ENCODE data around the gene CDK15.
"Not testable (repeated sequence)": the region's sequence is repeated elsewhere in the genome, so short reads cannot be mapped to it uniquely, and the experiment has no call there.

Gene CDK15

DNA sequence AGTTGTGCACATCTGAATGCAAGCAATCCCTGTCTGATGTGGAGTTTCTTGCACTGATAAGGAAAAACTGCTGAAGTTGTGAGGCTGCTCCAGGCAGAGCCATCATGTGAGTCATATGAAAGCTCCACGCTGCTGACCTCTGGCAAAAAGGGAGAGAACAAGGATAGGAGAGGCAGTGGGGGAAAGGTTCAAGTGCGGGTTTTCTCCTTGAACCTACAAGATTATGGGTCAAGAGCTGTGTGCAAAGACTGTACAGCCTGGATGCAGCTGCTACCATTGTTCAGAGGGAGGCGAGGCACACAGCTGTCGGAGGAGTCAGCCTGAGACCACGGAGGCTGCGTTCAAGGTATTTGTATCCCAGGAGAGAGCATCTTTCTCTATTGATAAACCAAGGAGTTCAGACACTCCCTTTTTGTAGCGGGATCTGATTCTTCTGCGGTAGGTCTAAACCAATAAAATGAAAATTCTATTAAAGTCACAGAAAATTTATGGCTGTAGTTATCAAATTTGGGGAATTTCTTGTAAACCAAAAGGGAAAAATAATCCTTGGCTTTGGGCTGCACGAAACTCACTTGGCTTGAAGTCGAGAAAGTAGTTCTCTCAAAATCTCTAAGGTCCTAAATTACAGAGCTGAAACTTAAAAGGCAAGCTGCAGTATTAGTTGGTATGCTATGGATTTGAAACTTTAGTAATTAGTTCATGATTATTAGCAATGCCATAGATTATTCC, at the start of gene CDK15:
CDK15 (plus strand) TSS at position 96 of the 729 bp plus-strand sequence; CDS start at position 224, 128 bp downstream.
- peaks cover 37% of the 10 kb centered on the region for H3K27me3 Mint-ChIP-seq (ENCODE audit: low read depth)

DNA sequence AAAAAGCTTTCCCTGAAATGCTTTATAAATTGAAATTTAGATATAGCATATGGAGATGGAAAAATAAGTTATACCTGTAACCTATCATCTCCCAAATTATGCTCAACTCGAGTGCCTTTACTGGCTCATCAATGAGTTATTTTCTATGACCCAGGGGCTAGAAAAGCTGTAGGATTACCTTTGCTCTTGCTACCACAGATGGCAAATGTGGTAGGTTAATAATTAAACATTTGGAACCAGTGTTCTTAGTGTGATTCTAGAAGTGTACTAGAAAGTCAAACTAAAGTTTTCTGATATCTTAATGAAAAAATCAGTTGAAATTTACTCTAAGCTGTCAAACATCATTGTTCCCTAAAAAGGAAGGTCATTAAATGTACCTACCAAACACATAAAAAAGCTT, 48.1 kb upstream of the CDK15 start:
- H3K4me3 Mint-ChIP-seq, result no peak overlapping the region
- H3K36me3 Mint-ChIP-seq (ENCODE audit: low read depth), result peaks cover 8% of the 10 kb centered on the region
- no peaks in the 10 kb centered on the region for H3K4me1 Mint-ChIP-seq (ENCODE audit: low read depth)
- no peaks in the 10 kb centered on the region for H3K27me3 Mint-ChIP-seq (ENCODE audit: low read depth)
- H3K9me3 Mint-ChIP-seq, result no peaks in the 10 kb centered on the region
- no peak overlapping the region for H3K27ac Mint-ChIP-seq

More for the DNA sequence above, at the start of gene CDK15:
- Mint-ChIP-seq H3K36me3 (ENCODE audit: low read depth) (no peaks in the 10 kb centered on the region), H3K9me3 (no peaks in the 10 kb centered on the region), H3K4me3 (no peak within 1 kb of the TSS), H3K4me1 (ENCODE audit: low read depth) (no peaks in the 10 kb centered on the region), H3K27ac (no peak within 1 kb of the TSS)

DNA sequence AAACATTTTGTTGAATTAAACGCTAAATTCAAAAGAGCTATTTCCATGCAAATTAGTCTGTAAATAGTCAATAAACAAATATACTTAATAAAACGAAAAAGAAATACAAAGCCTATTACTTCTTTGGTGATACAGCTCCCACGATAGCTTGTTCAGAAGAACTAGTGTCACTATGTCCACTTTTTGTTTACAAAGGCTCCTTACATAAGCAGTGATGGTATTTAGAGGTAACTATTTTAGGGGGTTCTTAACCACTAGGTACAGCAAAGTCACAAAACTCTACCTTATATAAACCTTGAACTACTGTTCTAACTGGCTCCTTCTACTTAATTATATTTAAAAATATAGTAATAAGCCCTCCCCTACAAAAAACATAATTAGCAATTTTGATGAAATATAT, 47.5 kb upstream of the CDK15 start:
- Mint-ChIP-seq H3K9me3 (no peaks in the 10 kb centered on the region), H3K36me3 (ENCODE audit: low read depth) (peaks cover 8% of the 10 kb centered on the region), H3K27me3 (ENCODE audit: low read depth) (no peaks in the 10 kb centered on the region), H3K4me1 (ENCODE audit: low read depth) (no peaks in the 10 kb centered on the region), H3K27ac (no peak overlapping the region), H3K4me3 (no peak overlapping the region)

DNA sequence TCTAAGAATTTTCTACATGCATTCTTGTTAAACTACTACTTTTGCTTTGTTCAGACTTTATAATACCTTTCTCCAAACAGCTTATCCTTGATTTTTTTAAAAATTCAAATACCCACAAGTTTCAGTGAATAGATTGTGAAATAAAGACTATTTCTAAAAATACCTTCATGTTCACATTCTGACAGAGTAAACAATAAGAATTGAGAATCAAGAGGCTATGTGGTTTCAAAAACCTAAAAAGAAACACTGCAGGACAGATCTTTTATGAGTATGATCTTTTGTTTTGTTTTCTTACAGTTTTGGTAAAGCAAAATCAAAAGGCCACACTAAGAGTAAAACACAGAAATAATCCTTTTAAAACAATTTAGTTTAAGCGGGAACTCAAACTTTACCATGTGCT, 46.8 kb upstream of the CDK15 start:
- H3K27ac Mint-ChIP-seq, result no peak overlapping the region
- peaks cover 8% of the 10 kb centered on the region for H3K36me3 Mint-ChIP-seq (ENCODE audit: low read depth)
- H3K9me3 Mint-ChIP-seq, result no peaks in the 10 kb centered on the region
- no peaks in the 10 kb centered on the region for H3K4me1 Mint-ChIP-seq (ENCODE audit: low read depth)
- no peak overlapping the region for H3K4me3 Mint-ChIP-seq
- H3K27me3 Mint-ChIP-seq (ENCODE audit: low read depth), result no peaks in the 10 kb centered on the region

DNA sequence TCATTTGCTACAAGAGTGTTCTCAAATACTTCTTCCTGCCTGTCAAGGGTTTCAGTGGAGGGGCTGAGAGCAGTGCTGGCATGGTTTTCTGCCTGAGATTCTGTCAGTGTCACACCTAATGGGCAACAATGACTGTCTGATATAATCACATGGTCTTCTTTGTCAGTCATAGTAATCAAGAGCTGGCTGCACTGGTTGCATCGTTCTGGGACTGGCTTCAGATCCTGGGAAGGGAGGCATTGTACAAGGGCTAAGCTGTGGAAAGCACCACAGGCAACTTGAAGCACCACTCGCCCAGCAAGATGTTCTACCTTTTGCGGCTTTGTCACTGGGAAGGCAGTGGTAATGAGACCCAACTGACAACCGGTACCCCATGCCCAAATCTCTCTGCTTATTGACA, 45.2 kb upstream of the CDK15 start:
- Mint-ChIP-seq H3K4me1 (ENCODE audit: low read depth) (no peaks in the 10 kb centered on the region), H3K27ac (no peak overlapping the region), H3K9me3 (no peaks in the 10 kb centered on the region), H3K27me3 (ENCODE audit: low read depth) (no peaks in the 10 kb centered on the region), H3K4me3 (no peak overlapping the region), H3K36me3 (ENCODE audit: low read depth) (peaks cover 8% of the 10 kb centered on the region)

DNA sequence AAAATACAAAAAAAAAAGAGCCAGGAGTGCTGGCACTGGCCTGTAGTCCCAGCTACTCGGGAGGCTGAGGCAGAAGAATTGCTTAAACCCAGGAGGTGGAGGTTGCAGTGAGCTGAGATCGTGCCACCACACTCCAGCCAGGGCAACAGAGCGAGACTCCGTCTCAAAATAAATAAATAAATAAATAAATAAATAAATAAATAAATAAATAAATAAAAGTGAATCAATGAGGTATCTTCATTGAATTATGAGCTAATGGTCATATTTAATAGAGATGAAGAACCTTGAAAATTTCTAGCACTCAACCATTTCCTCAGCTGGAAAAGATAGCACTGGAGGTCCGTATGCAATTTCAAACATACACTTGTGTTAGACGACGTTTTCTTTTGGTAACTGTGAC, 41.9 kb upstream of the CDK15 start:
- not testable (repeated sequence) for H3K27me3 Mint-ChIP-seq (ENCODE audit: low read depth); H3K4me1 Mint-ChIP-seq (ENCODE audit: low read depth); H3K9me3 Mint-ChIP-seq; H3K27ac Mint-ChIP-seq; H3K4me3 Mint-ChIP-seq
- H3K36me3 Mint-ChIP-seq (ENCODE audit: low read depth), result peaks cover 10% of the 10 kb centered on the region

DNA sequence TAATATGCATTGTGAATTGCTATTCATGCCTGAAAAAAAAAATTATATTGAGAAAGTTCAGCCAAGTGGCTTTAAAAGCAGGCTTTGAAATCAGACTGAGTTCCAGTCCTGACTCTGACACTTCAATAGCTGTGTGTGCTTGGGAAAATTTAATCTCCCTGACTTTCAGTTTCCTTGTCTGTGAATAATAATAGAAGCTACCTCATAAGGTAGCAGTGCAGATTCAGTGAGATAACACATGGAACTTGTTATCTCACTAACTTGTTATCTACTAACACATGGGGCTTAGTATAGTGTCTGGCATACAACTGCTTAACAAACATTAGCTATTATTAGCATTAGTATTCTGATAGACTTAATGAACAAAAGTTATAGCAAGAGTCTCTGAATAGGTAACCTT, 40.5 kb upstream of the CDK15 start:
- Mint-ChIP-seq H3K4me3 (no peak overlapping the region), H3K36me3 (ENCODE audit: low read depth) (peaks cover 6% of the 10 kb centered on the region), H3K4me1 (ENCODE audit: low read depth) (peaks cover 2% of the 10 kb centered on the region), H3K27ac (no peak overlapping the region), H3K27me3 (ENCODE audit: low read depth) (no peaks in the 10 kb centered on the region), H3K9me3 (no peaks in the 10 kb centered on the region)

DNA sequence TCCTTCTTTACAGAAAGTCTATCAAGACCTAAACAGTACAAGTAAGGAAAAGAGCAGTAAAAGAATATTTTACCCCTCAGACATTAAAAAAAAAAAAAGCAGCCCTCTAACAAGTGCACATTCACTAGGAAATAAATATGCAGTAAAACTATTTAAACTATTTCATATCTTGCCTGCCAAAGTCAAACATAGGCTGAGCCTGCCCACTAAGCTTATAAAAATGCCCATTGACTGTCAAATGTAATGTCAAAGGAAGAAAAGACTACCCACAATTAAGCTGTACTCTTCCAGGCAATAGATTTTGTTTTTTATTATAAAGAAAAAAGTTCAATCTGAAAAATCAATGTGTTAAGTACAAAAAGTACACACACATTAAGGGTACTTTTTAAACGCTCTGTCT, 37.4 kb upstream of the CDK15 start:
- Mint-ChIP-seq H3K4me3 (no peak overlapping the region), H3K36me3 (ENCODE audit: low read depth) (peaks cover 3% of the 10 kb centered on the region), H3K9me3 (no peaks in the 10 kb centered on the region), H3K27me3 (ENCODE audit: low read depth) (no peaks in the 10 kb centered on the region), H3K4me1 (ENCODE audit: low read depth) (peaks cover 2% of the 10 kb centered on the region), H3K27ac (no peak overlapping the region)

DNA sequence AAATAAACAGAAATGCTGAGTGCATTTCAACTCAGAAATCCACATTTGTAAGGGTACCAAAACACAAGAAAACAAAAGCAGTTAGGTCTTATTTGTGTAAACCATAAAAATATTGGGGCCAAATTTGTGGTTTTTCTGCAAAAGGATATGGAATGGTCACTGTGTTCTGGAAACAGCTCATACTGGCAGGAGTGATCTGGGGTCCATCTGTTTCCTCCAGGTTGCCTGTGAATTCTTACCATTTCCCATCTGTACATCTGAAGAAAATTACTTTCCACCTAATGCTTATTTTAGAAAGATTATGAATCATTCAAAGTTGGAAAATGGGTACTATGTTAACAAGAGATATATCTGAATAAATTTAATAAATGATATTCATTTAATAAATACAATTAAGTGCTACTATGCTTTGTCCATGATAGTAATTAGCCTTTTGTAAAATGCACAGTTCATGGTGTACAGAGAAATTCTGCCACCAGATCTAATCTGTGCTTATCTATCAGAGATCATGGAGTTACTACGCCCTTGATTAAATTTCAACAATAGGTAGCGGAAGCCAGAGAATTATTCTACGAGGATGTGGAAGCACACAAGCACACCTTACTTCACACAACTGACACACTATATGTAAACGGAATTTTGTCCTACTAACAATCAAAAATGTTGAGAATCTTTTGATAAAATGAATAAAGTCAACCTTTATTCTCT, 36.5 kb upstream of the CDK15 start:
- H3K27me3 Mint-ChIP-seq (ENCODE audit: low read depth), result no peaks in the 10 kb centered on the region
- H3K4me1 Mint-ChIP-seq (ENCODE audit: low read depth), result peaks cover 2% of the 10 kb centered on the region
- no peaks in the 10 kb centered on the region for H3K9me3 Mint-ChIP-seq
- H3K27ac Mint-ChIP-seq, result no peak overlapping the region
- H3K36me3 Mint-ChIP-seq (ENCODE audit: low read depth), result peaks cover 3% of the 10 kb centered on the region
- no peak overlapping the region for H3K4me3 Mint-ChIP-seq

DNA sequence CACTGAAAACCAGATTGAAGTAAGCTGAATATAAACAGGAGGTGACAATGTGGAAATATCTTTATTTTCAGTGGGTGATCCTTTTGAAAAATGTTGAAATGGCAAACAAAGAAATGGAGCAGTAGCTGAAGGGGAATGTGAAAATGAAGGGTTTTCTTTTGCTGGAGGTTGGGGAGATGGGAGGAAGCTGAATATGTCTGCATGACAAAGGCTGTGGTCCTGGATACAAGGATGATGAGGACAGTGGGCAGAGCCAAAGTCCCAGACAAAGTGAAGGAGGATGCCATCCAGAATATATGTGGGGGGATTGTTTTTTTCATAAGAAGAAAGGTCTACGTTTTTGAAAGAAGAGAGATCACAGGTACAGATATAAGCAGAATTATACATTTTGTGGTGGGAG, 32.3 kb upstream of the CDK15 start:
- Mint-ChIP-seq H3K4me3 (no peak overlapping the region), H3K9me3 (no peaks in the 10 kb centered on the region), H3K27ac (no peak overlapping the region), H3K27me3 (ENCODE audit: low read depth) (no peaks in the 10 kb centered on the region), H3K4me1 (ENCODE audit: low read depth) (peaks cover 7% of the 10 kb centered on the region), H3K36me3 (ENCODE audit: low read depth) (no peaks in the 10 kb centered on the region)

DNA sequence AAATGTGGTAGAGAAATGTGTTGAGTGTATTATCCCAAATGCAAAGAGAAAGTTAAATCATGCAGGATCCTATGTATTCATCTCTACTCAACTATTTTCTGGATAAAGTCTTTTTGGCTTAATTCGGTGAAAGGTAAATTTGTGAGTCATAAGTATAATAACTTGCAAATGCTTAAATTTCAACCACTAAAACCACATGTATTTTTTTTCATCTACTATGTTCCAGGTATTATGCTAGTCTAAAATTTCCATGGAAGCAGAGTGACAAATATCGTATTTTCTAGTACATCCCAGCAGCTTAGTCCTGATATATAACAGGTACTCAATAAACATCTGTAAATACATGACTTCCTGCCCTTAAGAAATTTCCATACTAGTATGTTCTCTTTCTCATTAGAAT, 31.8 kb upstream of the CDK15 start:
- H3K27ac Mint-ChIP-seq, result no peak overlapping the region
- peaks cover 10% of the 10 kb centered on the region for H3K4me1 Mint-ChIP-seq (ENCODE audit: low read depth)
- no peaks in the 10 kb centered on the region for H3K27me3 Mint-ChIP-seq (ENCODE audit: low read depth)
- no peaks in the 10 kb centered on the region for H3K9me3 Mint-ChIP-seq
- no peak overlapping the region for H3K4me3 Mint-ChIP-seq
- H3K36me3 Mint-ChIP-seq (ENCODE audit: low read depth), result no peaks in the 10 kb centered on the region

DNA sequence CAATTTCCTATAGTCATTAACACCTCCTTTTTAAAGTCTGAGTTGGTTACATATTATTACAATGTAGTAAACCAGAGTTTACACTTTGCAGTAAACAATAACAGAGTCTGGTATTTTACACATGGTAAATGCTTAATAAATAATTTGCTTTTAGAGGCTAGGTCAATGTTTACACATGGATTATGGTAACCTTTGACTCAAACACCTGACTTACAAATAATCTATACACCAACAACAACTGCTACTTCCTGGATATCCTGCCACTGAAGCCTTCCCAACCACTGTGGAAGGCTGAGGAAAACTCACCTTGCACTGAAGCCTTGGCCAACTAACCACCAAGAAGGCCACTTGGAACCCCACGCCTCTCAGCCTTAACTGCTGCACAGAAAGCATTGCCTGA, 31.0 kb upstream of the CDK15 start:
- peaks cover 16% of the 10 kb centered on the region for H3K4me1 Mint-ChIP-seq (ENCODE audit: low read depth)
- no peak overlapping the region for H3K27ac Mint-ChIP-seq
- H3K9me3 Mint-ChIP-seq, result no peaks in the 10 kb centered on the region
- no peaks in the 10 kb centered on the region for H3K27me3 Mint-ChIP-seq (ENCODE audit: low read depth)
- no peak overlapping the region for H3K4me3 Mint-ChIP-seq
- no peaks in the 10 kb centered on the region for H3K36me3 Mint-ChIP-seq (ENCODE audit: low read depth)

DNA sequence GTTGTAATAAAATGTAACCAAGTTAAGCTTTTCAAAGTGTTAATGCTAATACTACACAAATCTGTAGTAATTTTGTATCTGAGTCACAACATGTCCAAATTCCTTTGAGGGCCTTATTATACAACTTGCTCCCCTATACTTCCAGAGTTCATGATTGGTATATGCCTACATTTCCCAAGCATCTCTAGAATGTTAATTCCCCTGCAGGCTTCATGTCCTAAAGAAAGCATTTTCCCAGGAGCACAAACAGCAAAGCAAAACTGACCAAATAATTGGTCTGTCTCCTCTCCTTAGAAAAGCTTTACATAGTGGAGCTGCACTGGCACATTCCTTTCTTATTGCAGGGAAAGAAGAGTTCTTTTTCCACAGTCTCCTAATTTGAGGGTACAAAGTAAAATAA, 29.3 kb upstream of the CDK15 start:
- Mint-ChIP-seq H3K36me3 (ENCODE audit: low read depth) (no peaks in the 10 kb centered on the region), H3K4me1 (ENCODE audit: low read depth) (peaks cover 24% of the 10 kb centered on the region), H3K27ac (no peak overlapping the region), H3K4me3 (no peak overlapping the region), H3K27me3 (ENCODE audit: low read depth) (peaks cover 4% of the 10 kb centered on the region), H3K9me3 (no peaks in the 10 kb centered on the region)

DNA sequence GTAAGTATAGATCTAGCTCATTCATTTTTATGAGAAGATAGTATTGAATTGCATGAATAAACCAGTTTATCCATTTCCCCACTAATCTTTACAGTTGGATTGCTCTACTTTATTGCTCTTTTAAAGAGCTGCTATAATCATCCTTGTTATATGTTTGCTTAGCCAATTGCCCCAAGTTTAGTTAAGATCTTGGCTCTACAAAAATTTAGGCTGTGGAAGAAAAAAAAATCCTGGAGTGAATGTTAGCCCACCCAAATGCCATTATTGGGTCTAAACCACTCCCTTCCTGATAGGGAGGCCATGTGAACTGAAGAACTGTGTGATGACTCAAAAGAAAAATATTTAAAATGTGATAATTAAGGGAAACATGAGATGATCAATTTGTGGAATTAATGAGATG, 28.5 kb upstream of the CDK15 start:
- Mint-ChIP-seq H3K9me3 (no peaks in the 10 kb centered on the region), H3K4me1 (ENCODE audit: low read depth) (peaks cover 24% of the 10 kb centered on the region), H3K27me3 (ENCODE audit: low read depth) (peaks cover 9% of the 10 kb centered on the region), H3K4me3 (no peak overlapping the region), H3K27ac (no peak overlapping the region), H3K36me3 (ENCODE audit: low read depth) (no peaks in the 10 kb centered on the region)

DNA sequence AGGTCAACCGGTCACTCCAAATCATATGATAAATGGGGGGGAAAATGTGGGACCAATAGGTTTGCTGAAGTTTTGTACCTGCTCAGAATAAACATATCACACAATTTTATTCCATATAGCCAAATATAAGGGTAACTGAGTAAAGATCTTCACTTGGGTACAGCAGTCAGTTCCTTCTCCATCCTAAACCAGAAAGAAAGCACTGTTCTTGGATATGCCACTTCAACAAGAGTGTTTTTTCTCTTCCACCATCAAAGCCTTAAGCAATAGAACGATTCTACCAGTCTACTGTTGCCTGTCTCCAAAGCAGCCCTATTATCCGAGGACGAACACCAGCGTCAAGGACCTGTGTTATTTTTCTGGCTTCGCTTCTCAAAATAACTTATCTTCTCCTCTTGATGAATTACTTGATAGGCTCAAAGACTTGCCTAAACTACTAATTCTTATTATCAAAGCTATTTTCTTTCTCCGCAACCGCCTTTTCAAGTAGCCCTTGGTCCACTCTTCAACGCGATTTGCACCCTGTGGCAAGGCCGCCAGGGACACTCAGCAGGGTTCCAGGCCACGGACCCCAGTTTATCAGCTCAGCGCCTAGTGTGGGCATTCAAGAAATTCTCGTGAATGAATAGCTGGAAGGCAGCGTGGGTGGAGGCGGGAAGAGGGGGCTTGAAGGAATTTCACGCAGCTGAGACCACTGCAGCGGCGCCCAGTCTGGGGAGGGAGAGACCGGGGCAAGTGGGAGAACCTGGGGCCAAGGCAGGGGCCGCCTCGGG, 26.2 kb upstream of the CDK15 start:
- H3K27ac Mint-ChIP-seq, result peak overlapping the region; percentile 74
- peaks cover 18% of the 10 kb centered on the region for H3K27me3 Mint-ChIP-seq (ENCODE audit: low read depth)
- H3K4me3 Mint-ChIP-seq, result peak overlapping the region; percentile 98
- no peaks in the 10 kb centered on the region for H3K36me3 Mint-ChIP-seq (ENCODE audit: low read depth)
- H3K9me3 Mint-ChIP-seq, result no peaks in the 10 kb centered on the region
- peaks cover 24% of the 10 kb centered on the region for H3K4me1 Mint-ChIP-seq (ENCODE audit: low read depth)
